ENCODE results near the gene HOXA7.

DNA sequence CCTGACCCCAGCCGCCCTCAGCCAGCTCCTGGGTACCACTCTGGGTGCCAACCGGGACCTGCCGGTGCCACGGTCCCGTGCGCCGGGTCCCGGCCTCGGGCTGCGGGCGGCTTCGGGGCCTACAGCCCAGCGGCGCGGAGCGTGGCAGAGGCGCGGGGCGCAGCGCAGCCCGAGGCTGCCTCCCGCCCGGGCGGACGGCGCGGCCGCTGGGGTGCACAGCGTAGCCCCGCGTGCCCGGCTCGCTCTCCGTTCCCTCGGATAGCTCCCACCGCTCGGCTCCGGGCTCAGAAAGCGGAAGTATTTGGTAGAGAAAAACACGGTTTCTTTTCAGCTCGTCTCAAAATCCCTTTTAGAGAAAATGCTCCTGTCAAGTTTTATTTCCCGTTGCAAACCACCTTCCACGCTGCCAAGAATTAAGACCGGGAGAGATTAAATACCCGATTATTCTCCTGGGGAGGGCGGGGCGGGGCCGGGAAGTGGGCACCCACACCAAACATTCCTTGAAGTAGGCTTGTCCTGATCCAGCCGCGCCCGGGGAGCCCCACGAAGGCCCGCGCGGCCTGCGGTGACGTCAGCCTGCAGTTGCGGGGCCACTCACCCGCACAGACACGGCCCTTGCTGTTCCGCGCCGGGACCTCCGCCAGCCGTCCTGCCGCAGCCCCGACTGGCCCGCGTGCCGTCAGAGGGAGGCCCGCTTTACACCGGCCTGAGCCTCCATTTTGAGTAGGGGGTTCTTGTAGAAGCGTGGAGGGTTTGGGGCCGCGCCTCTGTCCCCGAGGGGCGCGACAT lies 36.3 kb upstream of the HOXA7 start:
- TF ChIP-seq, protein P1, sequence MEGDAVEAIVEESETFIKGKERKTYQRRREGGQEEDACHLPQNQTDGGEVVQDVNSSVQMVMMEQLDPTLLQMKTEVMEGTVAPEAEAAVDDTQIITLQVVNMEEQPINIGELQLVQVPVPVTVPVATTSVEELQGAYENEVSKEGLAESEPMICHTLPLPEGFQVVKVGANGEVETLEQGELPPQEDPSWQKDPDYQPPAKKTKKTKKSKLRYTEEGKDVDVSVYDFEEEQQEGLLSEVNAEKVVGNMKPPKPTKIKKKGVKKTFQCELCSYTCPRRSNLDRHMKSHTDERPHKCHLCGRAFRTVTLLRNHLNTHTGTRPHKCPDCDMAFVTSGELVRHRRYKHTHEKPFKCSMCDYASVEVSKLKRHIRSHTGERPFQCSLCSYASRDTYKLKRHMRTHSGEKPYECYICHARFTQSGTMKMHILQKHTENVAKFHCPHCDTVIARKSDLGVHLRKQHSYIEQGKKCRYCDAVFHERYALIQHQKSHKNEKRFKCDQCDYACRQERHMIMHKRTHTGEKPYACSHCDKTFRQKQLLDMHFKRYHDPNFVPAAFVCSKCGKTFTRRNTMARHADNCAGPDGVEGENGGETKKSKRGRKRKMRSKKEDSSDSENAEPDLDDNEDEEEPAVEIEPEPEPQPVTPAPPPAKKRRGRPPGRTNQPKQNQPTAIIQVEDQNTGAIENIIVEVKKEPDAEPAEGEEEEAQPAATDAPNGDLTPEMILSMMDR (IDR thresholded peaks at IDR 0.05; ENCODE audit: low read depth, low read length, poor library complexity, severe bottlenecking): no peak
- TF ChIP-seq EZH2phosphoT487 (IDR thresholded peaks at IDR 0.05; ENCODE audit: borderline replicate concordance, low read length): no peak; the same call in 1 of the 2 replicates
